NOMO-1 treated with dmso at 0.1 percent for 144 hours (cell line): ENCODE data around the gene PDCD1LG2.
"Not testable (repeated sequence)": the region's sequence is repeated elsewhere in the genome, so short reads cannot be mapped to it uniquely, and the experiment has no call there.

Source experiments
- DNase-seq: peaks from one replicate; lab custom pipeline; 2025; ENCODE audit not compliant: unreplicated experiment; lab: John Stamatoyannopoulos, UW

Gene PDCD1LG2

DNA sequence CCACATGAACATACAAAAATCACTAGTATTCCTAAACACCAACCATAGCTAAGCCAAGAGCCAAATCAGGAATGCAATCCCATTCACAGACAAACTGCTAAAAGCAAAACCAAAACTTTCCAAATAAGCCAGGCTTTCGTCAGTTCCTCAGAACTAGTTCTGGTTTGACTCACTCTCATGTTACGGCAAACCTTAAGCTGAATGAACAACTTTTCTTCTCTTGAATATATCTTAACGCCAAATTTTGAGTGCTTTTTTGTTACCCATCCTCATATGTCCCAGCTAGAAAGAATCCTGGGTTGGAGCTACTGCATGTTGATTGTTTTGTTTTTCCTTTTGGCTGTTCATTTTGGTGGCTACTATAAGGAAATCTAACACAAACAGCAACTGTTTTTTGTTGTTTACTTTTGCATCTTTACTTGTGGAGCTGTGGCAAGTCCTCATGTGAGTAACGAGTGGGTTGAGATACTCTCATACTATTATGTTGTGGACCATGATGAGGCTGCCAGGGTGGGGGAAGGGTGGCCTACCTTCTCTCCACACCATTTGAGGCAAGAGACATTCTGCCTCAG is at the start of gene PDCD1LG2:
TSS of gene PDCD1LG2 (plus strand) at position 172 of the 572 bp plus-strand sequence. CDS start 12,016 bp downstream, outside the sequence.
- no peak for DNase-seq

DNA sequence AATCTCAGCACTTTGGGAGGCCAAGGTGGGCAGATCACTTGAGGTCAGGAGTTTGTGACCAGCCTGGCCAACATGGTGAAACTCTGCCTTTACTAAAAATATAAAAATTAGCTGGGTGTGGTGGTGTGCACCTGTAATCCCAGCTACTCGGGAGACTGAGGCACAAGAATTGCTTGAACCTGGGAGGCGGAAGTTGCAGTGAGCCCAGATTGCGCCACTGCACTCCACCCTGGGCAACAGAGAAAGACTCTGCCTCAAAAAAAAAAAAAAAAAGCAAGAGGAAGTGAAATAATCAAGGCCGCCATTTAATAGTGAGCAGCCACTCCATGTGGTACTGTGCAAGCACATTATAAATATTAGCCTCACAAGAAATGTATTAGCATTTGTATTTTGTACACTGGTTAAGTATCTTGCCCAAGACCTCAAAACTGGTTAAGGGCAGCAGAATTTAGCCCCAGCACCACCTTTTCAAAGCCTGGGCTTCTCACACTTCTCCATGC is 45.5 kb upstream of the PDCD1LG2 start:
- not testable (repeated sequence) for DNase-seq

GRCh38 chr9:5466005-5466404 is 44.3 kb upstream of the PDCD1LG2 start:
- no peak for DNase-seq

- DNase-seq = no peak
Observed at GRCh38 chr9:5466766-5467165, 43.6 kb upstream of the PDCD1LG2 start.

DNA sequence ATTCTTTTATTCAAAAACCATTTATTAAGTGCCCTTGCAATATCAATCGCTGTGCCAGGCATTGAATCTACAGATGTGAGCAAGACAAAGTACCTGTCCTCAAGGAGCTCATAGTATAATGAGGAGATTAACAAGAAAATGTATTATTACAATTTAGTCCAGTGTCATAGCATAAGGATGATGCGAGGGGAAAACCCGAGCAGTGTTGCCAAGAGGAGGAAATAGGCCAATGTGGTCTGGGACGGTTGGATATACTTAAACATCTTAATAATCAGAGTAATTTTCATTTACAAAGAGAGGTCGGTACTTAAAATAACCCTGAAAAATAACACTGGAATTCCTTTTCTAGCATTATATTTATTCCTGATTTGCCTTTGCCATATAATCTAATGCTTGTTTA is 41.5 kb upstream of the PDCD1LG2 start:
- DNase-seq = no peak

- DNase-seq = no peak
Observed at GRCh38 chr9:5470122-5470521, 40.2 kb upstream of the PDCD1LG2 start.

GRCh38 chr9:5470816-5471215 is 39.5 kb upstream of the PDCD1LG2 start:
- DNase-seq = no peak

GRCh38 chr9:5475611-5476010 is 34.7 kb upstream of the PDCD1LG2 start:
- DNase-seq = not testable (repeated sequence)

- no peak for DNase-seq
Observed at GRCh38 chr9:5478206-5478605, 32.1 kb upstream of the PDCD1LG2 start.

DNA sequence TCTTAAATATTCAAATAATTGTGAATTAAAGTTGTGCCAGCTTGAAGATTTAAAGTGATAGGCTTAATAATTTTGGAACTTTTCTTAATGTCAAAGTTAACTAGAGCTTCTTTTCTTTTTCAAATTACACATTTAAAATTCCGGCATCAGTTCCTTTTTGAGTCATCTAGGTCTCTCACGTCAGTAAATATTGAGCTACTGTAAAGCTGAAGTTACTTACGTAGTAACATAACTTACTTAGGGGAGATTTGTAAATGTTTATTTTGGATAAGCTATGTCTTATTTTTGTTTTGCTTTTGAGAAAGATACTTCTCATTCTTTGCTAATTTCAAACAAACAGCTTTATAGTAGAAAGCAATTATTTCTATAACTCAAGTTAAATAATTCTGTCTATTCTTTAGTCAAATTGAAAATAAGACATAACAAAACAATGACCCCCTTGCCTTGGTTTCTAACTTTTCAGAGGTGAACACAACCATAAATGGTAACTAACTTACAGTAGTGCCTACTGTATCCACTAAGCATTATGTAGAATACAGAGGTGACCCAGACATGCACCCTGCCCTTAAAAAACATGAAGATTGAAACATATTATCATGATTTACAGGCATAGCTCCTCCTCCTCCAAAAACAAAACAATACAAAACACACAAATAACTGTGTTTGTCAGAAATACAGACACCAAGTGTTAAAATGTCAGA is 30.2 kb upstream of the PDCD1LG2 start:
- DNase-seq = no peak

DNA sequence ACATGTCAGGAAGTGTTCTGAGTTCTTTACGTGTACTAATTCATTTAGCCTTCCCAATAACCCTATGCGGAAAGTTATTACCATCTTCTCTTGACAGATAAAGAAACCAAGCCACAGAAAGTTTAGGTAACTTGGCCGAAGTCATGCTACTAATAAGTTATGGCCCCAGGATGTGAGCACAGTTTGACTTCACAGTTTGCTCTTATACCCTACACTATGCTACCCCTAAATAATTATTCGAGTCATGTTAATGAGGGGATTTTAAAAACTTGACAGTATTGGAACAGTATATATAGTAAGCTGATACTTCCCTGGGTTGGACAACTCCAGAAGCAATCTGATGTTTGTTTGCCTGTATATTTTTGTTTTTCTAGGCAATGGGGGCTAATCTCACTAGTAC is 29.4 kb upstream of the PDCD1LG2 start:
- DNase-seq = no peak

GRCh38 chr9:5481322-5482040 is 28.9 kb upstream of the PDCD1LG2 start:
- DNase-seq = no peak

DNA sequence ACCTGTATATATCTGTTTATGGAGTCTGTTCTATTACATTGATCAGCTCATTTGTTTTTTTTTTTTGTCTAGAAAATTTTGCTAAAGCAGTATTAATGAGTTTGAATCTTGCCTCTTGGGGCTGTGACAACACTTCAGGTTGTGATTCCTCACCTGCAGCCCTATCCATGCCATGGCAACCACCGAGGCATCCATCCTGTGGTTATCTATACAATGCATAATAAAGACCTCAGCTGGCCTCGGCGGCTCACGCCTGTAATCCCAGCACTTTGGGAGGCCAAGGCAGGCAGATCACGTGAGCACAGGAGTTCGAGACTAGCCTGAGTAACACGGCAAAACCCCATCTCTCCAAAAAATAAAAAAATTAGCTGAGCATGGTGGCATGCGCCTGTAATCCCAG is 28.1 kb upstream of the PDCD1LG2 start:
- DNase-seq = no peak

- no peak for DNase-seq
Observed at GRCh38 chr9:5483306-5483705, 27.0 kb upstream of the PDCD1LG2 start.

DNA sequence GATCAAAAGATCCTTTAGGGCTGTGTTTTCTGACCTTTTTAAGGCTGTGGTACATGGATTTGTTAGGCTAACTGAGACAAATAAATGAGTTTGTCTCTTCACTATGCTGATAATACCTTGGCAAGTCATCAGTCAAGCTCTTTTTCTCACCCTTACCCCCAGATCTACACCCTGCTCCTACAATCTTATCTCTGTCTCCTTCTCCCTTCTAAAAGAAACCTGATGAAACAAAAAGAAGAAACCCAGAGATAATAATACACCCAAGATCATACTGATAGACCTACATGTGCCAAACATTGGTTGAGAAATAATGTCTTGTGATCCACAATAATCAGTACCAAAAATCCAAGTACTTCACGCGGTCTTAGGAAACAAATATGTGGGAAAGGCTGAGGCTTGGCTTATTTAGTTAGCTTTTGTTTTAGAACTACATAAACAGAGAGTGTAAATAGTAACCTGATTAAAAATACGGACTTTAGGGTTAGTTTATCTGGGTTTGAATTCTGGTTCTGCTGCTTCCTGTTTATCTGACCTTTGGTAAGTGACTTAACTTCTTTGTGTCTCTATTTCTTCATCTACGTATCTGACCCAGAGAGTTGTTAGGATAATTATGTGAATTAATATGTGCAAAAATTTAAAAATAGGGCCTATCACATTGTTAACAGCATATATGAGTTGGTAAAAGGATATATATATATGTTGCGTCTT is 24.8 kb upstream of the PDCD1LG2 start:
- DNase-seq = no peak

GRCh38 chr9:5486988-5487387 is 23.3 kb upstream of the PDCD1LG2 start:
- no peak for DNase-seq

DNA sequence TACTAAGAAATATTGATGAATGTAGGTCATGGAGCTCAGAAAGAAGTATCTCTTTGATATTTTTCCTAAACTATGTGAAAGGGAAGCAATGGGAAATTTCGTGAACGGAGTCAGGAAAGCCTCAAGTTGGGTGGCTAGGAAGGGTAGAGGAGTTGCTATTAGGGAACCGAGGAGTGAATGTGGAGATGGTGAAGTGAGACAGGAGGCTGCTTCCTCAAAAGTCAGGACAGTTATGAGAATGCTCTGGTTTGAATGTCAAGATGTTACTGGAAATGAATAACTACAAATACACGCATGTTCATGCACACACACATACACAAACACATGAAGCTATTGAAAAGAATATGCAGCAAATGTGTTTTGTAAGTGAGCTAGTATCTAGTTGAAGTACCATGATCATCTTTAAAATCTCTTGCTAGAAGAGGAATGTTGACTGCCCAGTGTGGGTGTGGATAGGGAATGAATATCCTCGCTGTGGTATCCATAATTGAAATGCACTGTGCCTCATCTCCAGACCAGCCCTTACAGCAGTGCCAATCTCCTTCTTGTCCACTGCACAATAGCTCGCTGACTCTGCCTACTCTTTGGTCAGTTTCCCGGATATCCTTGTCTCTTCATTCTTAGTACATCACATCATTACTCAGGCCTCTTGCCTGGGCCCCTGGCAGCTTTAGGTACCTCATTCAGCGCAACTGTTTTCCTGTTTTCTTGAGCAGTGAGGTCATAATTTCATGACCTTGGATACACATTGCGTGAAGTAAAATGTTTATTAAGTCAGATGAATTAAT is 21.9 kb upstream of the PDCD1LG2 start:
- DNase-seq = no peak

- no peak for DNase-seq
Observed at GRCh38 chr9:5489630-5490490, 20.5 kb upstream of the PDCD1LG2 start.

- DNase-seq = no peak
Observed at GRCh38 chr9:5492965-5493678, 17.2 kb upstream of the PDCD1LG2 start.
